ENCODE results near the gene FGFR2.
A peak's percentile ranks its signal among the peaks of the same experiment; 100 is the strongest.

Gene FGFR2

GRCh38 chr10:121594623-121595350 lies 3.5 kb downstream of the FGFR2 start:
- Histone ChIP-seq H3K4me3 (ENCODE audit: low read length) (peak overlapping the region; percentile 88), H3K27ac (ENCODE audit: low read length) (no peak overlapping the region), H3K27me3 (ENCODE audit: insufficient read depth, low read length) (peaks cover 8% of the 10 kb centered on the region; the same call in 1 of the 2 replicates), H3K9me3 (ENCODE audit: insufficient read depth, low read depth, low read length) (no peaks in the 10 kb centered on the region), H3K4me1 (ENCODE audit: insufficient read depth, low read length) (peaks cover 51% of the 10 kb centered on the region), H3K9ac (ENCODE audit: low read depth, low read length) (peak overlapping the region; percentile 90; the same call in 1 of the 2 replicates), H3K36me3 (ENCODE audit: insufficient read depth, low read depth, low read length) (peaks cover 57% of the 10 kb centered on the region)

DNA sequence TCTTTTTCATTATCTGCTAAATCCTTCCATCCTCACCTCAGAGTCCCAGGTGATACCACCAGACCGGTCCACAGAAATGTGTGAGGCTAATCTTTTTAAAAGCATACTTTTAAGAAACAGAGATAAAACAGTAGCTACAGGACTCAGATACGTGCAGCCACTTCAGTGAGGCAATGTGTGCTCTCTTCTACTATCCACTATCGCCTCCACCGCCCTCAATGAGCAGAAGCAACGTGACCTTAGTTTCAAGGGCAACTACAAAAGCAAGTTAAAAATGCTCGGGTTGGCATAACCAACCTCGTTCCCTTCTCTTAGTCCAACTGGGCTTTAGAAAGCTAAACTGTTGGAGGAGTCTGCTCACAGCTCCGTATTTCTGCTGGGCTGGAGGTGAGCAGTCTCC lies 4.2 kb downstream of the FGFR2 start:
- H3K36me3 ChIP-seq (ENCODE audit: insufficient read depth, low read depth, low read length), result peaks cover 64% of the 10 kb centered on the region
- H3K27me3 ChIP-seq (ENCODE audit: insufficient read depth, low read length), result peaks cover under 1% of the 10 kb centered on the region; the same call in 1 of the 2 replicates
- H3K27ac ChIP-seq (ENCODE audit: low read length), result no peak overlapping the region
- H3K4me3 ChIP-seq (ENCODE audit: low read length), result peak overlapping the region; percentile 88; the same call in 1 of the 2 replicates
- H3K9me3 ChIP-seq (ENCODE audit: insufficient read depth, low read depth, low read length), result no peaks in the 10 kb centered on the region
- H3K4me1 ChIP-seq (ENCODE audit: insufficient read depth, low read length), result peaks cover 44% of the 10 kb centered on the region
- H3K9ac ChIP-seq (ENCODE audit: low read depth, low read length), result peak overlapping the region; percentile 50; the same call in 1 of the 2 replicates

DNA sequence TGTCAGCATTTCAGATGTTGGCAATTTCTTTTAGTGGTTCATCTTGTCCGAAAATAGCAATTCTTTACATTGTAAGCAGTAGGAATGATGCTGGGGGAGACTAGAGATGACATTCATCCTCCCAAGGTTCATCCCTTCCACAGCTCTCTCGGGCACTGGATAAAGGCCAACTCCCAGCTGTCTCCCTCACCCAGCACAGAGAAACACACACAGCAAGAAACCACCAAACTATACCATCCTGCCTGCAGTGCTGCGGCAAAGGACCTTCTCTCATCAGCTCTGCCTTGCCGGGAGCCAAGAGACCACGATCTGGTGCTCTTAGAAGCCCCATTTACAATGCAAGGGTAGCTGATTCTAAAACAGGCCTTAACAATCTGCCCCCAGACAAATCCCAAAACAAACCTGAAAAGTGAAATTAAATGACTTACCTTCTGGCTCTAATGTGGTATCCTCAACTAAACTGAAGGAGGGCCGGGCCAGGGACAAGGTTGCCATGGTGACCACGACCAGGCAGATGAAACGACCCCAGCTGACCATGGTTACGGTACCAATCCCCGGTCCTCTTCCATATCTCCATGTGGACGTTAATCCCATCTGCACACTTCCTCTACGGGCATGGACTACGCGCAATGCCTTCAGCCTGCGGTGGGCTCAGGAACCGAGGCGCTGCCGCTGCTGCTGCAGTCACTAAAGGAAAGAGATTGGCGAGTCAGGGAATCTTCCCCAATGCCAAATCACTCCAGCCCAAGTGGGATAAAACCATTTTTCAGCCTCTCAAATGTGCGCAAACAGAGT lies 4.8 kb downstream of the FGFR2 start:
- Histone ChIP-seq H3K9ac (ENCODE audit: low read depth, low read length) (no peak overlapping the region; the same call in 1 of the 2 replicates), H3K36me3 (ENCODE audit: insufficient read depth, low read depth, low read length) (peaks cover 70% of the 10 kb centered on the region), H3K9me3 (ENCODE audit: insufficient read depth, low read depth, low read length) (no peaks in the 10 kb centered on the region), H3K27me3 (ENCODE audit: insufficient read depth, low read length) (no peaks in the 10 kb centered on the region), H3K4me3 (ENCODE audit: low read length) (peak overlapping the region; percentile 88; the same call in 1 of the 2 replicates), H3K27ac (ENCODE audit: low read length) (no peak overlapping the region), H3K4me1 (ENCODE audit: insufficient read depth, low read length) (peaks cover 40% of the 10 kb centered on the region)

GRCh38 chr10:121592155-121592890 lies 5.9 kb downstream of the FGFR2 start:
- Histone ChIP-seq H3K9me3 (ENCODE audit: insufficient read depth, low read depth, low read length) (no peaks in the 10 kb centered on the region), H3K4me1 (ENCODE audit: insufficient read depth, low read length) (peaks cover 40% of the 10 kb centered on the region), H3K4me3 (ENCODE audit: low read length) (peak overlapping the region; percentile 13; the same call in 1 of the 2 replicates), H3K27ac (ENCODE audit: low read length) (no peak overlapping the region), H3K36me3 (ENCODE audit: insufficient read depth, low read depth, low read length) (peaks cover 74% of the 10 kb centered on the region), H3K27me3 (ENCODE audit: insufficient read depth, low read length) (no peaks in the 10 kb centered on the region), H3K9ac (ENCODE audit: low read depth, low read length) (no peak overlapping the region)

GRCh38 chr10:121591186-121591585 lies 7.1 kb downstream of the FGFR2 start:
- H3K36me3 ChIP-seq (ENCODE audit: insufficient read depth, low read depth, low read length), result peaks cover 81% of the 10 kb centered on the region
- H3K4me1 ChIP-seq (ENCODE audit: insufficient read depth, low read length), result peaks cover 40% of the 10 kb centered on the region
- H3K9me3 ChIP-seq (ENCODE audit: insufficient read depth, low read depth, low read length), result no peaks in the 10 kb centered on the region
- peak overlapping the region; percentile 6; the same call in 1 of the 2 replicates for H3K4me3 ChIP-seq (ENCODE audit: low read length)
- no peaks in the 10 kb centered on the region for H3K27me3 ChIP-seq (ENCODE audit: insufficient read depth, low read length)
- H3K27ac ChIP-seq (ENCODE audit: low read length), result no peak overlapping the region
- H3K9ac ChIP-seq (ENCODE audit: low read depth, low read length), result no peak overlapping the region

DNA sequence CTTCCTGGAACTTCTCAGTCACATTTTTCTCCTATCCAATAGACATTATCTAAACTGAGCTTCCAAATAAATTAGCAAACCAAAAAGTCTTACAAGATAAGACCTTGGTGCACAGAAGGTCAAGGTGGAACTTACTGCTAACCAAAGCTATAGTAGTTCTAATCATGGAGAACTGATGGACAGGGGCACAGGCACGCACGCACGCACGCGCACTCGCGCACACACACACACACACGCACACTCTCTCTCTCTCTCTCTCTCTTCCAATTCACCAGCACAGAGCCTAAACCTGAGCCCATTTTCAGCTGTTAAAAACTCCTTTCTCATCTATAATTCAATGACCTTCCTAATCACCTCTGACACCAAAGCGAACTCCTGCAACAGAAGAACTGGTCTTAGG lies 7.5 kb downstream of the FGFR2 start:
- peaks cover 40% of the 10 kb centered on the region for H3K4me1 ChIP-seq (ENCODE audit: insufficient read depth, low read length)
- H3K9ac ChIP-seq (ENCODE audit: low read depth, low read length), result no peak overlapping the region
- no peak overlapping the region for H3K4me3 ChIP-seq (ENCODE audit: low read length)
- no peaks in the 10 kb centered on the region for H3K27me3 ChIP-seq (ENCODE audit: insufficient read depth, low read length)
- no peak overlapping the region for H3K27ac ChIP-seq (ENCODE audit: low read length)
- peaks cover 85% of the 10 kb centered on the region for H3K36me3 ChIP-seq (ENCODE audit: insufficient read depth, low read depth, low read length)
- H3K9me3 ChIP-seq (ENCODE audit: insufficient read depth, low read depth, low read length), result no peaks in the 10 kb centered on the region

DNA sequence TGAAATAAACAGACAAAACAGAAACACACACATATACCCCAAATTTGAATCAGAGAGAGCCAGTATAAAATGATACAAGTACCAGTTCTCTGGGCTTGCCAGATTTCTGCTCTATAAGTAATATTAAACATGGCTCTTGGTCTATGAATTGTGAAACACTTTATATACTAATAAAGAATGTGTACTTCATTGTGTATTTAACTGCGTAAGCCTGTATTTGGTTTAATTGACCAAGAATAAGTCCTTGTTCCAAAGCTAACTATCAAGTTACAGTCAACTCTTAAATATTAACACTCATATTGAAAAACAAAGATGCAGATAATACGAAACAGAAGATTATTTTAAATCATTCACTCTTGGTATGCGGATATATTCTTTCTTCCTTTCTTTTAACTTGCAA lies 8.7 kb downstream of the FGFR2 start:
- Histone ChIP-seq H3K4me3 (ENCODE audit: low read length) (no peak overlapping the region), H3K4me1 (ENCODE audit: insufficient read depth, low read length) (peaks cover 32% of the 10 kb centered on the region), H3K36me3 (ENCODE audit: insufficient read depth, low read depth, low read length) (peaks cover 84% of the 10 kb centered on the region), H3K9ac (ENCODE audit: low read depth, low read length) (no peak overlapping the region), H3K27ac (ENCODE audit: low read length) (no peak overlapping the region), H3K9me3 (ENCODE audit: insufficient read depth, low read depth, low read length) (no peaks in the 10 kb centered on the region), H3K27me3 (ENCODE audit: insufficient read depth, low read length) (no peaks in the 10 kb centered on the region)

- H3K4me1 ChIP-seq (ENCODE audit: insufficient read depth, low read length), result peaks cover 38% of the 10 kb centered on the region
These were observed 14.4 kb downstream of the FGFR2 start for GRCh38 chr10:121583857-121584256.

DNA sequence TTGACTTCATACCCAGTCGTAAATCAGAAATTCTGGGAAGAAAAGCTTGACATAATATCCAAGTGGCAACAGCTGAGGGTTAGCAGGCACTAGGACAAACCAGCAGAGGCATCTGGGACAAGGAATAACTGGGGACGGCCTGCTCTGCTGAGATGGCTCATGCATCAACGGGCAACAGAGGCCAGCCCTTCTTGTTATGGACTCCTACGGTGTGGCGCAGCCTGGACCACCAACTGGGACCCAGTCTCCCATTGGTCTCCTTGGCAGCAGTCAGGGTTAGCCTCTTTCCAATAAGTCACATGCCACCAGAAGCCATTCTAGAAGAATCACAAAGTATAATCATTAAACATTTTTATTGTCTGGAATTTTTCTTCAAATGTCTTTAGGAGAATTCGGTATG lies 15.0 kb downstream of the FGFR2 start:
- peaks cover 54% of the 10 kb centered on the region for H3K36me3 ChIP-seq (ENCODE audit: insufficient read depth, low read depth, low read length)
- no peak overlapping the region for H3K4me3 ChIP-seq (ENCODE audit: low read length)
- peaks cover 44% of the 10 kb centered on the region for H3K4me1 ChIP-seq (ENCODE audit: insufficient read depth, low read length)
- no peaks in the 10 kb centered on the region for H3K27me3 ChIP-seq (ENCODE audit: insufficient read depth, low read length)
- no peak overlapping the region for H3K9ac ChIP-seq (ENCODE audit: low read depth, low read length)
- H3K27ac ChIP-seq (ENCODE audit: low read length), result no peak overlapping the region
- H3K9me3 ChIP-seq (ENCODE audit: insufficient read depth, low read depth, low read length), result no peaks in the 10 kb centered on the region

More at GRCh38 chr10:121583857-121584256, 14.4 kb downstream of the FGFR2 start:
- Histone ChIP-seq H3K27me3 (ENCODE audit: insufficient read depth, low read length) (no peaks in the 10 kb centered on the region), H3K9me3 (ENCODE audit: insufficient read depth, low read depth, low read length) (no peaks in the 10 kb centered on the region), H3K9ac (ENCODE audit: low read depth, low read length) (no peak overlapping the region), H3K36me3 (ENCODE audit: insufficient read depth, low read depth, low read length) (peaks cover 53% of the 10 kb centered on the region), H3K27ac (ENCODE audit: low read length) (no peak overlapping the region), H3K4me3 (ENCODE audit: low read length) (no peak overlapping the region)

DNA sequence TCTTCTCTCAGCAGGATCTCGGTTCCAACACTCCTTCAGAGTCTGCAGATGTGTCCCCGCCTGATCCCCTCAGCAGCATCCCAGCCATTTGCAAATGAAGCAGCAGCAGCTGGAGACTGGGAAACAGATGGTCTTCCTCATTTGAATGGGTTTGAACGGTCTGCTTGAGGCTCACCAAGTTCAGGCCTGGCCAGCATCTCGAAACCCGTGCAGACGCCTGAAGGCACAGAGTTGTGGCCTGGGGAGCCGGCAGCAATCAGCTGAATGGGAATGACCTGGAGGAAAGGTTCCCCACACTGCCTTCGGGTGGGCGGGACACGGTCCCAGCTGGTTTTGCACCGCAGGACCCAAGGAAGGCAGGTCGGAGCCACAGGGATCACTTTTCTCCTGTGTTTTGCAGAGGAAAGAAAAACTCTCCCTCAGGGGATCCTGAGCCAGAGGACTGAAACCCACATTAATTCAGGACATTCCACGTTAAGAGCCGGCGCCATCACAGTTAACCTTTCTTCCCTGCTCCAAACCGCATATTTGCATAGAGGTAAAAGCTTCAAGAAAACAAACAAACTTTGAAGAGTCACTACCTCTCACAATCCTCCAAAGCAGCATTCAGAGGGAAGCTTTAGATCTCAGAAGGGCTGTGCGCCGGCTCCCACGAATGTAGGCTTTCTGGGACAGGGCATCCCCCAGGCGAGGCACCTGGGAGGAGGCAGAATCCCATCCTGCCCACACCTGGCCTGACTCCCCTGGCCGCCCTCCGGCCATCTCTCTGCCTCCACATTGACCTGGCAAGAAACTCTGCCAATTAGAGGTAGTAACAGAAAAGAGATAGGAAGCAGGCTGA lies 17.7 kb downstream of the FGFR2 start:
- peak overlapping the region; percentile 77 for H3K27ac ChIP-seq (ENCODE audit: low read length)
- H3K4me3 ChIP-seq (ENCODE audit: low read length), result peak overlapping the region; percentile 42; the same call in 1 of the 2 replicates
- peaks cover 51% of the 10 kb centered on the region for H3K4me1 ChIP-seq (ENCODE audit: insufficient read depth, low read length)
- peak overlapping the region; percentile 46 for H3K9ac ChIP-seq (ENCODE audit: low read depth, low read length)
- H3K36me3 ChIP-seq (ENCODE audit: insufficient read depth, low read depth, low read length), result peaks cover 44% of the 10 kb centered on the region
- no peaks in the 10 kb centered on the region for H3K27me3 ChIP-seq (ENCODE audit: insufficient read depth, low read length)
- H3K9me3 ChIP-seq (ENCODE audit: insufficient read depth, low read depth, low read length), result no peaks in the 10 kb centered on the region
